HG02943 (cell line): ENCODE data around the gene WDR64.
"Not testable (repeated sequence)": the region's sequence is repeated elsewhere in the genome, so short reads cannot be mapped to it uniquely, and the experiment has no call there.

Experiments
- ATAC-seq: cut with Tn5 transposase; IDR thresholded peaks from one replicate; pipeline ENCODE4 v1.9.1; 2021; ENCODE audit warnings: mild to moderate bottlenecking, low read depth, moderate library complexity; ENCODE audit not compliant: unreplicated experiment

The WDR64 gene

GRCh38 chr1:241730031-241730430, 78.0 kb downstream of the WDR64 start:
- ATAC-seq, result no peak

- no peak for ATAC-seq
These were observed 81.8 kb downstream of the WDR64 start for GRCh38 chr1:241733899-241734298.

- ATAC-seq, result no peak
These were observed 82.5 kb downstream of the WDR64 start for GRCh38 chr1:241734533-241734932.

GRCh38 chr1:241735493-241735926, 83.4 kb downstream of the WDR64 start:
- ATAC-seq, result not testable (repeated sequence)

GRCh38 chr1:241736387-241736786, 84.3 kb downstream of the WDR64 start:
- no peak for ATAC-seq

GRCh38 chr1:241738284-241739078, 86.4 kb downstream of the WDR64 start:
- ATAC-seq, result no peak

GRCh38 chr1:241742084-241742483, 90.0 kb downstream of the WDR64 start:
- no peak for ATAC-seq

GRCh38 chr1:241744591-241744990, 92.5 kb downstream of the WDR64 start:
- ATAC-seq, result no peak

- no peak for ATAC-seq
These were observed 95.9 kb downstream of the WDR64 start for GRCh38 chr1:241747992-241748391.

- ATAC-seq, result no peak
These were observed 97.2 kb downstream of the WDR64 start for GRCh38 chr1:241749041-241749944.

GRCh38 chr1:241749945-241750695, 98.0 kb downstream of the WDR64 start:
- no peak for ATAC-seq

- no peak for ATAC-seq
These were observed 99.4 kb downstream of the WDR64 start for GRCh38 chr1:241751524-241751923.

GRCh38 chr1:241762713-241763339, 110.7 kb downstream of the WDR64 start:
- no peak for ATAC-seq

GRCh38 chr1:241765390-241765789, 113.3 kb downstream of the WDR64 start:
- no peak for ATAC-seq

- ATAC-seq, result no peak
These were observed 115.7 kb downstream of the WDR64 start for GRCh38 chr1:241767737-241768136.

GRCh38 chr1:241770115-241770514, 118.0 kb downstream of the WDR64 start:
- no peak for ATAC-seq

GRCh38 chr1:241771117-241771516, 119.0 kb downstream of the WDR64 start:
- no peak for ATAC-seq

- no peak for ATAC-seq
These were observed 120.9 kb downstream of the WDR64 start for GRCh38 chr1:241772932-241773500.

- no peak for ATAC-seq
These were observed 121.9 kb downstream of the WDR64 start for GRCh38 chr1:241773991-241774390.

- no peak for ATAC-seq
These were observed 122.9 kb downstream of the WDR64 start for GRCh38 chr1:241775021-241775420.
